Eye (tissue), 1 donor: ENCODE results near the gene AOPEP.

Experiments
- DNase-seq: peaks from one replicate; pipeline ENCODE4 v3.0.0-alpha.2; 2015

AOPEP gene

GRCh38 chr9:95074632-95075031 lies 348.1 kb downstream of the AOPEP start:
- DNase-seq, result no peak

- DNase-seq, result no peak
Observed at GRCh38 chr9:95075700-95076099, 349.2 kb downstream of the AOPEP start.

- no peak for DNase-seq
Observed at GRCh38 chr9:95076696-95077052, 350.2 kb downstream of the AOPEP start.

- no peak for DNase-seq
Observed at GRCh38 chr9:95077053-95077765, 350.7 kb downstream of the AOPEP start.

GRCh38 chr9:95077766-95078370 lies 351.4 kb downstream of the AOPEP start:
- no peak for DNase-seq

GRCh38 chr9:95078511-95078910 lies 352.0 kb downstream of the AOPEP start:
- DNase-seq, result no peak

GRCh38 chr9:95078939-95079338 lies 352.4 kb downstream of the AOPEP start:
- DNase-seq, result no peak

GRCh38 chr9:95079461-95079860 lies 353.0 kb downstream of the AOPEP start:
- no peak for DNase-seq

- no peak for DNase-seq
Observed at GRCh38 chr9:95080961-95081647, 354.6 kb downstream of the AOPEP start.

- no peak for DNase-seq
Observed at GRCh38 chr9:95081998-95082397, 355.5 kb downstream of the AOPEP start.

- DNase-seq, result no peak
Observed at GRCh38 chr9:95082401-95083084, 356.0 kb downstream of the AOPEP start.

- DNase-seq, result no peak
Observed at GRCh38 chr9:95083086-95083768, 356.7 kb downstream of the AOPEP start.

- no peak for DNase-seq
Observed at GRCh38 chr9:95084254-95084934, 357.9 kb downstream of the AOPEP start.

GRCh38 chr9:95085036-95085770 lies 358.7 kb downstream of the AOPEP start:
- no peak for DNase-seq

- DNase-seq, result no peak
Observed at GRCh38 chr9:95085861-95086563, 359.5 kb downstream of the AOPEP start.

GRCh38 chr9:95086564-95086955 lies 360.1 kb downstream of the AOPEP start:
- DNase-seq, result no peak

GRCh38 chr9:95087659-95088242 lies 361.3 kb downstream of the AOPEP start:
- no peak for DNase-seq

GRCh38 chr9:95088421-95089161 lies 362.1 kb downstream of the AOPEP start:
- DNase-seq, result no peak

- no peak for DNase-seq
Observed at GRCh38 chr9:95089257-95090022, 362.9 kb downstream of the AOPEP start.
